T-cell (primary cell): Measurements from ENCODE around the gene C22orf23. TPM values are rescaled to one million over a fixed set of nuclear protein-coding genes. Genes with fewer than 3 reads are reported as not detected.

Source experiments
- ATAC-seq, 4 experiments: fragments of 200-7000 bp in 3 of 4; fragments of 150-1000 bp in 1 of 4; cut with Tn5 transposase; replicated peaks in 1 of 4; 1 replicate in 3 of 4; 2 replicates in 1 of 4; pipeline ENCODE4 v1.10.0; 2021; ENCODE audit warnings: moderate library complexity in 3 of 4, mild to moderate bottlenecking in 2 of 4, moderate number of reproducible peaks in 1 of 4
- CTCF ChIA-PET, 2 donors: fragments of 300-600 bp; sonication (Branson Sonifier 250); formaldehyde crosslinking; loops; one replicate each; lab custom pipeline; 2022; ENCODE audit warnings: antibody characterized with exemption in 2 of 2; lab: Charles Lee
- POLR2A ChIA-PET, 2 donors: fragments of 300-600 bp; sonication (Branson Sonifier 250); formaldehyde crosslinking; loops; one replicate each; lab custom pipeline; 2022; ENCODE audit warnings: antibody characterized with exemption in 2 of 2; lab: Charles Lee
- DNase-seq, 35 experiments: peaks; one replicate each; pipeline versions ENCODE4 v3.0.0 to v3.0.0-alpha.2; 2013 to 2023
- H3K27ac ChIP-seq: one replicate; pipeline ENCODE4 v1.5.1; 2013; ENCODE audit warnings: low read length
- H3K27me3 ChIP-seq, 2 experiments: replicated peaks in 1 of 2; 1 replicate in 1 of 2; 2 replicates in 1 of 2; pipeline versions ENCODE4 v1.6.1 to v1.7.0; 2013; ENCODE audit warnings: low read length in 1 of 2, mixed read lengths in 1 of 2; ENCODE audit not compliant: control insufficient read depth in 2 of 2, insufficient read depth in 2 of 2; ENCODE audit errors: extremely low read depth in 1 of 2
- H3K36me3 ChIP-seq, 2 donors: 1 replicate in 1 of 2; 2 replicates in 1 of 2; pipeline versions ENCODE4 v1.6.1 to v1.7.0; 2013; ENCODE audit warnings: low read length in 1 of 2; ENCODE audit not compliant: control insufficient read depth in 2 of 2, insufficient read depth in 1 of 2; ENCODE audit errors: extremely low read depth in 1 of 2
- H3K4me1 ChIP-seq, 2 experiments: 1 replicate in 1 of 2; 2 replicates in 1 of 2; pipeline versions ENCODE4 v1.6.1 to v1.7.0; 2013; ENCODE audit warnings: low read length in 2 of 2, mixed read lengths in 1 of 2; ENCODE audit not compliant: insufficient read depth in 2 of 2, control insufficient read depth in 1 of 2; ENCODE audit errors: extremely low read depth in 1 of 2
- H3K4me3 ChIP-seq, 2 donors: 1 replicate in 1 of 2; 2 replicates in 1 of 2; pipeline versions ENCODE4 v1.5.1 to v1.7.0; 2013; ENCODE audit warnings: mild to moderate bottlenecking in 2 of 2, low read length in 1 of 2, moderate library complexity in 1 of 2; ENCODE audit not compliant: control insufficient read depth in 1 of 2; ENCODE audit errors: extremely low read depth in 1 of 2
- H3K9me3 ChIP-seq: 2 replicates; pipeline ENCODE4 v1.7.0; 2013
- H3K27ac Mint-ChIP-seq, 2 donors: one replicate each; pipeline ENCODE4 v1.8.0; 2020 to 2021; ENCODE audit warnings: mild to moderate bottlenecking in 2 of 2, mixed read lengths in 2 of 2
- H3K27me3 Mint-ChIP-seq, 2 donors: one replicate each; pipeline ENCODE4 v1.8.0; 2021 to 2022; ENCODE audit warnings: mixed read lengths in 2 of 2
- H3K36me3 Mint-ChIP-seq: one replicate; pipeline ENCODE4 v1.8.0; 2021; ENCODE audit warnings: mixed read lengths
- H3K4me1 Mint-ChIP-seq, 3 donors: one replicate each; pipeline ENCODE4 v1.8.0; 2020 to 2022; ENCODE audit warnings: mixed read lengths in 3 of 3, mild to moderate bottlenecking in 1 of 3
- H3K4me3 Mint-ChIP-seq, 3 donors: one replicate each; pipeline ENCODE4 v1.8.0; 2020 to 2022; ENCODE audit warnings: mild to moderate bottlenecking in 3 of 3, mixed read lengths in 3 of 3, moderate library complexity in 3 of 3
- H3K9me3 Mint-ChIP-seq, 3 donors: one replicate each; pipeline ENCODE4 v1.8.0; 2020 to 2022; ENCODE audit warnings: mixed read lengths in 3 of 3
- WGBS: methylation state at CpG from one replicate; pipeline ENCODE4 v1.1.5; 2013; ENCODE audit warnings: missing lambda C conversion rate; ENCODE audit not compliant: insufficient coverage; 5-methylcytosine and 5-hydroxymethylcytosine counted together
- total RNA-seq, 35 experiments: library from RNA in 6 of 35; stranded (reverse) in 6 of 35; fragments of 120-200 nt in 1 of 35; gene quantifications; one replicate each; pipeline versions ENCODE4 v1.2.1 to v1.2.4 and lab custom pipeline; 2013 to 2026

C22orf23 gene
- total RNA-seq, 5 donors from 2014 or later (not counting 1 experiment from before 2014, with no cell fraction given): not detected

DNA sequence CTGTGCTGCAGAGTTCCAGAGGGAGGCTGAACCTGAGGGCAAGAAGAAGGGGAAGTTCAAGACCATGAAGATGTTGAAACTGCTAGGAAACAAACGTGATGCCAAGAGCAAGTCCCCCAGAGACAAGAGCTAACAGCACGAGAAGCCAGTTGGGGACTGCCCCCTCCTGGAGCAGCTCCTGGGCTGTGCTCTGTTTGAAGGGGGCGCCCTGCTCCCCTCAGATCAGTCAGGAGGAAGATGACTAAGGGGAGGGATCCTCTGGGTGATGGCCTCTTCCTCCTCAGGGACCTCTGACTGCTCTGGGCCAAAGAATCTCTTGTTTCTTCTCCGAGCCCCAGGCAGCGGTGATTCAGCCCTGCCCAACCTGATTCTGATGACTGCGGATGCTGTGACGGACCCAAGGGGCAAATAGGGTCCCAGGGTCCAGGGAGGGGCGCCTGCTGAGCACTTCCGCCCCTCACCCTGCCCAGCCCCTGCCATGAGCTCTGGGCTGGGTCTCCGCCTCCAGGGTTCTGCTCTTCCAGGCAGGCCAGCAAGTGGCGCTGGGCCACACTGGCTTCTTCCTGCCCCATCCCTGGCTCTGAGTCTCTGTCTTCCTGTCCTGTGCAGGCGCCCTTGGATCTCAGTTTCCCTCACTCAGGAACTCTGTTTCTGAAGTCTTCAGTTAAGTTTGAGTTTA, 12.6 kb downstream of the C22orf23 start:
- H3K4me3 Mint-ChIP-seq: no peak overlapping the region
- H3K36me3 Mint-ChIP-seq: peaks cover 17% of the 10 kb centered on the region
- H3K27me3 ChIP-seq: no peaks in the 10 kb centered on the region
- no peaks in the 10 kb centered on the region for H3K27me3 Mint-ChIP-seq
- H3K9me3 ChIP-seq: no peaks in the 10 kb centered on the region
- DNase-seq (no peak), ATAC-seq (no peak)
- ChIA-PET CTCF (no interaction called here), POLR2A (no interaction called here)
- H3K27ac ChIP-seq: no peak overlapping the region
- no peaks in the 10 kb centered on the region for H3K4me1 ChIP-seq
- no peak overlapping the region for H3K4me3 ChIP-seq
- peaks cover 9 to 25% of the 10 kb centered on the region in 2 donors for H3K36me3 ChIP-seq
- H3K4me1 Mint-ChIP-seq: no peaks in the 10 kb centered on the region
- WGBS: 88% methylated on average over 10 of the region's 12 CpGs
- no peaks in the 10 kb centered on the region for H3K9me3 Mint-ChIP-seq
- no peak overlapping the region for H3K27ac Mint-ChIP-seq

DNA sequence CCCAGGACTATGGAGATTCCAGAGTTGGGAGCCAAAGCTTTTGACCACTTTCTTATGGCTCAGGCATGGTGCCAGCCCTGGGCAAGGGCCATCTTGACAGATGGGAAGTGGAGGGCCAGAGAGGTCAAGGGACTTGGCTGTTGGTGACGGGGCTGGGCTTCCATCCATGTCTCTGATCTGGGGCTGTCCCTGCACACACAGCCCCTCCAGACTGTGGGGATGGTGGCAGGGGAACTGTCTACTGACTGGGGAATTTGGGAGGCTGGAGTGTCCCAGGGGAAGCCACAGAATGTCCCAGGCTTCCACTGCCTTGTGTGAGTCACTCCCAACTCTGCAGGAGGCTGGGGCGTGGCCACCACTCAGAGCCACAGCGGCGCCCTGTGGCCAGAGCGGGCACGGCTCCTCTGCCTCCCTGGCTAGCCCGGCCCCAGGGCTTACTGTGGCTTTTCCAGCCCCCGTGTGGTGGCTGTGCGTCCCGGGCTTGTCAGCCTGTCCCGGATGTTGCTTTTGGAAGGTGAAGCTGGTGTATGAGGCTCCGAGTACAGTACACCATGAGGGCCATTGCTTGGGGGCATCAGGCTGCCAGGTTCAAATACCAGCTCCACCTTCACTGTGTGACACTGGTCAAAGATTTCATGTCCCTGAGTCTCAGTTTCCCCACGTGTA, 19.6 kb downstream of the C22orf23 start:
- H3K4me3 ChIP-seq: no peak overlapping the region
- Mint-ChIP-seq H3K27me3 (no peaks in the 10 kb centered on the region), H3K4me1 (peaks cover 12 to 15% (median 15%) of the 10 kb centered on the region in 3 donors), H3K27ac (peak overlapping the region in 1 of 2 donors; percentile 23), H3K4me3 (no peak overlapping the region), H3K9me3 (no peaks in the 10 kb centered on the region), H3K36me3 (peaks cover 21% of the 10 kb centered on the region)
- peak; percentile 54 to 84 (median 71) for DNase-seq
- H3K27ac ChIP-seq: no peak overlapping the region
- H3K36me3 ChIP-seq: peaks cover 16 to 30% of the 10 kb centered on the region in 2 donors
- ATAC-seq: peak; percentile 98 to 99 (median 98)
- CTCF ChIA-PET: interaction anchor here in 1 of 2 donors (0.9 to 1.1 kb wide), 2 partner anchors 116 to 554 kb away, joined by 3 read pairs; no protein-coding TSS in a partner anchor
- peaks cover 0 to 9% of the 10 kb centered on the region in 2 experiments for H3K4me1 ChIP-seq
- no peaks in the 10 kb centered on the region for H3K27me3 ChIP-seq
- POLR2A ChIA-PET: no interaction called here
- 21% methylated on average over 11 of the region's 13 CpGs for WGBS
- no peaks in the 10 kb centered on the region for H3K9me3 ChIP-seq

DNA sequence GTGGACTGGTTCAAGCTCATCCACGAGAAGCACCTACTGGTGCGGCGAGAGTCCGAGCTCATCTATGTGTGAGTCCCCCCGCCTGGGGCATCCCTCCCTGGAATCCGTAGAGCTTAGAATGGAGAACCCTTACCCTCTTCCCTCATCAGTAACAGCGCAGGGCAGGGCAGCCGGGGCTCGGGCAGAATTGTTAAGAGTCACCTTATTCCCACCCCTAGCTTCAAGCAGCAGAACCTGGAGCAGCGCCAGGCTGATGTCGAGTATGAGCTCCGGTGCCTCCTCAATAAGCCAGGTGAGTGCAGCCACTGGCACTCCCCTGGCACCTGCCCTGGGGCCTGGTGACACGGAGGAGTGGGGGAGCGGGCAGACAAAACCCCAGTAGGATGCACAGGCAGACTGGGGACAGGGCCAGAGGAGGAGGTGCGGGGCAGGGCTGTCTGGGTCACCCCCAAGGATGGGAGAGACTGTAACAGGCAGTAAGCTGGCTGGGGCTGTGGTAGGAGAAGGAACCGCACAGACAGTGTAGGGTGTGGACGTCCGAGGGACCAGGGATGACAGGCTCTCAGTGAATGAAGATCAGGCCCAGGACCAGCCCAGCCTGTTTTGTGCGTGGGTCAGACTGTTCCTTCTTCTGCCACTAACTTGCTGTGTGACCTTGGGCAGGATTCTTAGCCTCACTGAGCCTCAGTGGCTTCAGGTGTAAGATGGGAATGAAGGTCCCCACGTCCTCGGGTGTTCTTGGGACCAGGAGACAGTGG, 20.4 kb downstream of the C22orf23 start:
- Mint-ChIP-seq H3K27ac (peak overlapping the region in 1 of 2 donors; percentile 23), H3K27me3 (no peaks in the 10 kb centered on the region), H3K4me3 (no peak overlapping the region), H3K4me1 (peaks cover 12 to 15% (median 15%) of the 10 kb centered on the region in 3 donors), H3K9me3 (no peaks in the 10 kb centered on the region), H3K36me3 (peaks cover 27% of the 10 kb centered on the region)
- WGBS: 94% methylated on average over 15 of the region's 21 CpGs
- Histone ChIP-seq H3K27me3 (no peaks in the 10 kb centered on the region), H3K27ac (no peak overlapping the region), H3K36me3 (peaks cover 19 to 33% of the 10 kb centered on the region in 2 donors), H3K4me3 (no peak overlapping the region), H3K4me1 (peaks cover 0 to 9% of the 10 kb centered on the region in 2 experiments), H3K9me3 (no peaks in the 10 kb centered on the region)
- ATAC-seq (no peak), DNase-seq (no peak)
- ChIA-PET CTCF (interaction anchor here (0.7 to 0.8 kb wide), 2 partner anchors 14 to 36 kb away, joined by 3 read pairs; no protein-coding TSS in a partner anchor), POLR2A (no interaction called here)

DNA sequence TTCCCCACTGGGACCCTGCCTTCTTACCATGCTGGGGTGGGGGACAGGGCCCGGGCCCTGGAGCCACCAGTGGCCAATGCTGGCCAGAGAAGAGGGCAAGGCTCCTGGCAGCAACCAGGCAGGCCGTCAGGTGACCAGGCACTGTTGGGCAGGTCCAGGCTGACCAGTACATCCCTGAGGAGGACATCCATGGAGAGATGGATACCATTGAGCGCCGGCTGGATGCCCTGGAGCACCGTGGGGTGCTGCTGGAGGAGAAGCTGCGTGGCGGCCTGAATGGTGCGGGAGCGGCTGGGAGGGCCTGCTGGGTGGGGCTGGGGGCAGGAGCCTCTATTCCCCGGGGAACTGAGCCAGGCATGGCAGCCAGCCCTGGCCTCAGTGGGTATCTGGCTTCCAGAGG, 21.0 kb downstream of the C22orf23 start:
- peaks cover 21% of the 10 kb centered on the region for H3K36me3 Mint-ChIP-seq
- H3K4me3 Mint-ChIP-seq: no peak overlapping the region
- Histone ChIP-seq H3K27ac (no peak overlapping the region), H3K9me3 (no peaks in the 10 kb centered on the region), H3K4me1 (peaks cover 0 to 9% of the 10 kb centered on the region in 2 experiments), H3K36me3 (peaks cover 16 to 29% of the 10 kb centered on the region in 2 donors), H3K4me3 (no peak overlapping the region), H3K27me3 (no peaks in the 10 kb centered on the region)
- 93% methylated on average over 10 of the region's 10 CpGs for WGBS
- peaks cover 12 to 15% (median 15%) of the 10 kb centered on the region in 3 donors for H3K4me1 Mint-ChIP-seq
- no peak overlapping the region for H3K27ac Mint-ChIP-seq
- H3K27me3 Mint-ChIP-seq: no peaks in the 10 kb centered on the region
- no peak for ATAC-seq
- no peak for DNase-seq
- ChIA-PET POLR2A (no interaction called here), CTCF (interaction anchor here (0.6 to 1.5 kb wide), 4 partner anchors 13 to 36 kb away, joined by 3 read pairs; no protein-coding TSS in a partner anchor)
- H3K9me3 Mint-ChIP-seq: no peaks in the 10 kb centered on the region

DNA sequence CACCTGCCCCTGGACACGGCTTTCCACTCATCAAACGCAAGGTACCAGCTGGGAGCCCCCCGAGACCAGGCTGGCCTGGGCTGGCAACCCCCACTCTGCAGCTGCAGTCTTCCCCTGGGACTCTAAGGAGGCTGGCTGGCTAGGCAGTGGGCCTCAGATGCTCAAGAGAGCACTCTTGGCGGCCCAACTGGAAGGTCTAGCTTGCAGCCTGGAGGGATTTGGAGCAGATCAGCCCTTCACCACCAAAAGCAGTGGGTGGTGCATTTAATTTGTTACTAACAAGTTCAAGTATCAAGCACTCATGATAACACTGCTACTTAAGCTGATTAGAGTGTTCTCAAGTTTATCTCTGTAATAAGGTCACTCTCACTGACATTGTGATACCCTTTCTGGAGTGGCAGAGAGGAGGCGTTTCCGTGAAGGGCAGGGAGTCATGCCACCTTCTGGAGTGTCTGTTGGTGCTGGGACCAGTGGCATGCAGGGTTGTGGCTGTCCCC, 21.5 kb downstream of the C22orf23 start:
- Histone ChIP-seq H3K27ac (no peak overlapping the region), H3K4me1 (peaks cover 0 to 9% of the 10 kb centered on the region in 2 experiments), H3K9me3 (no peaks in the 10 kb centered on the region), H3K4me3 (no peak overlapping the region), H3K36me3 (peaks cover 16 to 33% of the 10 kb centered on the region in 2 donors), H3K27me3 (no peaks in the 10 kb centered on the region)
- H3K27me3 Mint-ChIP-seq: no peaks in the 10 kb centered on the region
- ATAC-seq: no peak
- CTCF ChIA-PET: interaction anchor here (0.6 to 1.5 kb wide), 5 partner anchors 13 to 56 kb away, joined by 3 read pairs; no protein-coding TSS in a partner anchor
- H3K36me3 Mint-ChIP-seq: peaks cover 21% of the 10 kb centered on the region
- POLR2A ChIA-PET: interaction anchor here in 1 of 2 donors (0.5 kb wide), 1 partner anchor 1449 kb away, joined by 3 read pairs; no protein-coding TSS in a partner anchor
- no peak for DNase-seq
- H3K4me3 Mint-ChIP-seq: no peak overlapping the region
- H3K27ac Mint-ChIP-seq: no peak overlapping the region
- no peaks in the 10 kb centered on the region for H3K9me3 Mint-ChIP-seq
- peaks cover 12 to 15% (median 15%) of the 10 kb centered on the region in 3 donors for H3K4me1 Mint-ChIP-seq
- 72% methylated on average over 3 of the region's 6 CpGs for WGBS
